RWPE2 (cell line): ENCODE results near the gene ENTR1.

ENCODE experiments used
- ATAC-seq: fragments of 200-7000 bp; cut with Tn5 transposase; 3 replicates; pipeline ENCODE4 v1.9.1; 2021; ENCODE audit warnings: low read depth
- DNase-seq: peaks from one replicate; pipeline ENCODE4 v3.0.0-alpha.2; 2020; ENCODE audit warnings: low spot score
- H3K27ac ChIP-seq: fragments of 450-650 bp; 2 replicates; pipeline ENCODE4 v1.5.1; 2017; ENCODE audit warnings: mild to moderate bottlenecking; ENCODE audit not compliant: poor library complexity, severe bottlenecking
- H3K27me3 ChIP-seq: fragments of 250-450 bp; sonication (Bioruptor Pico); 2 replicates; pipeline ENCODE4 v1.5.1; 2021; ENCODE audit warnings: mild to moderate bottlenecking, moderate library complexity; ENCODE audit not compliant: insufficient read depth, poor library complexity, severe bottlenecking
- H3K36me3 ChIP-seq: fragments of 250-450 bp; sonication (Bioruptor Pico); 2 replicates; pipeline ENCODE4 v1.5.1; 2020; ENCODE audit warnings: low read depth, mild to moderate bottlenecking, moderate library complexity
- H3K4me1 ChIP-seq: fragments of 250-450 bp; sonication (Bioruptor Pico); 2 replicates; pipeline ENCODE4 v1.5.1; 2021; ENCODE audit warnings: mild to moderate bottlenecking, moderate library complexity; ENCODE audit not compliant: insufficient read depth, poor library complexity, severe bottlenecking
- H3K4me3 ChIP-seq: fragments of 250-450 bp; sonication (Bioruptor Pico); 2 replicates; pipeline ENCODE4 v1.5.1; 2021; ENCODE audit warnings: mild to moderate bottlenecking, moderate library complexity; ENCODE audit not compliant: severe bottlenecking
- H3K9me3 ChIP-seq: fragments of 250-450 bp; sonication (Bioruptor Pico); 2 replicates; pipeline ENCODE4 v1.5.1; 2021; ENCODE audit warnings: mild to moderate bottlenecking, moderate library complexity; ENCODE audit not compliant: severe bottlenecking
- TF ChIP-seq, protein P1 (sequence below): fragments of 450-650 bp; IDR thresholded peaks from one replicate; pipeline ENCODE4 v1.5.1; 2017; ENCODE audit warnings: mild to moderate bottlenecking, moderate library complexity; ENCODE audit not compliant: poor library complexity, severe bottlenecking

Gene ENTR1

GRCh38 chr9:136359774-136360718, 50.4 kb downstream of the ENTR1 start:
- no peaks in the 10 kb centered on the region for H3K4me1 ChIP-seq
- no peaks in the 10 kb centered on the region for H3K36me3 ChIP-seq
- no peaks in the 10 kb centered on the region for H3K27me3 ChIP-seq
- DNase-seq, result no peak
- no peak overlapping the region for H3K4me3 ChIP-seq
- TF ChIP-seq, protein P1, sequence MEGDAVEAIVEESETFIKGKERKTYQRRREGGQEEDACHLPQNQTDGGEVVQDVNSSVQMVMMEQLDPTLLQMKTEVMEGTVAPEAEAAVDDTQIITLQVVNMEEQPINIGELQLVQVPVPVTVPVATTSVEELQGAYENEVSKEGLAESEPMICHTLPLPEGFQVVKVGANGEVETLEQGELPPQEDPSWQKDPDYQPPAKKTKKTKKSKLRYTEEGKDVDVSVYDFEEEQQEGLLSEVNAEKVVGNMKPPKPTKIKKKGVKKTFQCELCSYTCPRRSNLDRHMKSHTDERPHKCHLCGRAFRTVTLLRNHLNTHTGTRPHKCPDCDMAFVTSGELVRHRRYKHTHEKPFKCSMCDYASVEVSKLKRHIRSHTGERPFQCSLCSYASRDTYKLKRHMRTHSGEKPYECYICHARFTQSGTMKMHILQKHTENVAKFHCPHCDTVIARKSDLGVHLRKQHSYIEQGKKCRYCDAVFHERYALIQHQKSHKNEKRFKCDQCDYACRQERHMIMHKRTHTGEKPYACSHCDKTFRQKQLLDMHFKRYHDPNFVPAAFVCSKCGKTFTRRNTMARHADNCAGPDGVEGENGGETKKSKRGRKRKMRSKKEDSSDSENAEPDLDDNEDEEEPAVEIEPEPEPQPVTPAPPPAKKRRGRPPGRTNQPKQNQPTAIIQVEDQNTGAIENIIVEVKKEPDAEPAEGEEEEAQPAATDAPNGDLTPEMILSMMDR, result no peak
- ATAC-seq, result no peak
- no peaks in the 10 kb centered on the region for H3K9me3 ChIP-seq
- H3K27ac ChIP-seq, result no peak overlapping the region

DNA sequence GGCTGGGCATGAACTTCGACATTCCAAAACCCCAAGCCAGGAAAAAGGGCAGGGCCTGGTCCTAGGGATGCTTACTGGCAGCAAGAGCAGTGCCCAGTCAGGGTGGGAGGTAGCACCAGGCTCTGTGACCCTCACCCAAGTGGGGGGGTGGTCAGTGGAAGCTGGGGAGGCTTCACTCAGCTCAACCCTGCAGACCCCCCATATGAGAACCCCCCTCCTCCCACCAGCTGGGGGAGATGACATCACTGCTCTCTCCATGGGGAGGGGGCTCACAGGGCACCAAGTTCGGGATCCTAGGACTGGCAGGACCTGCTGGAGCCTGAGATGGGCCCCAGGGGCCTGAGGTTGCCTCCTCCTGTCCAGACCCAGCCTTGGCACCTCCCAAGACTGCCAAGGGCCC, 51.5 kb downstream of the ENTR1 start:
- Histone ChIP-seq H3K27ac (no peak overlapping the region), H3K36me3 (no peaks in the 10 kb centered on the region), H3K4me3 (no peak overlapping the region), H3K27me3 (no peaks in the 10 kb centered on the region), H3K4me1 (no peaks in the 10 kb centered on the region), H3K9me3 (no peaks in the 10 kb centered on the region)
- TF ChIP-seq, protein P1, result no peak
- ATAC-seq (no peak), DNase-seq (no peak)

DNA sequence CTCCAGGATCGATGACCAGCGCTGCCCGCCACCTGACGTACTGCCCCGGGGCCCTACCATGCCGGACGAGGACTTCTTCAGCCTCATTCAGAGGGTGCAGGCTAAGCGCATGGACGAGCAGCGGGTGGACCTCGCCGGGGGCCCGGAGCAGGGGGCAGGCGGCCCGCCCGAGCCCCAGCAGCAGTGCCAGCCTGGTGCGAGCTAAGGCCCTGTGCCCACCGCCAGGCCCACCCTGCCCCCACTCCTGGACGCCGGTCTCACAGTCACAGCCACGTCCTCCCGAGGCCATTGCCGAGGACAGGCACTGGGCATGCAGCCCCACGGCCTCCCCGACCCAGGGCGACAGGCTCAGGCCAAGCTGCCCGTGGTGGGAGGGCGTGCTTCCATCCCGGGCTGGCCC, 52.4 kb downstream of the ENTR1 start:
- Histone ChIP-seq H3K27me3 (no peaks in the 10 kb centered on the region), H3K4me3 (no peak overlapping the region), H3K4me1 (no peaks in the 10 kb centered on the region), H3K9me3 (no peaks in the 10 kb centered on the region), H3K36me3 (no peaks in the 10 kb centered on the region), H3K27ac (no peak overlapping the region)
- TF ChIP-seq, protein P1, result no peak
- ATAC-seq (no peak), DNase-seq (no peak)

DNA sequence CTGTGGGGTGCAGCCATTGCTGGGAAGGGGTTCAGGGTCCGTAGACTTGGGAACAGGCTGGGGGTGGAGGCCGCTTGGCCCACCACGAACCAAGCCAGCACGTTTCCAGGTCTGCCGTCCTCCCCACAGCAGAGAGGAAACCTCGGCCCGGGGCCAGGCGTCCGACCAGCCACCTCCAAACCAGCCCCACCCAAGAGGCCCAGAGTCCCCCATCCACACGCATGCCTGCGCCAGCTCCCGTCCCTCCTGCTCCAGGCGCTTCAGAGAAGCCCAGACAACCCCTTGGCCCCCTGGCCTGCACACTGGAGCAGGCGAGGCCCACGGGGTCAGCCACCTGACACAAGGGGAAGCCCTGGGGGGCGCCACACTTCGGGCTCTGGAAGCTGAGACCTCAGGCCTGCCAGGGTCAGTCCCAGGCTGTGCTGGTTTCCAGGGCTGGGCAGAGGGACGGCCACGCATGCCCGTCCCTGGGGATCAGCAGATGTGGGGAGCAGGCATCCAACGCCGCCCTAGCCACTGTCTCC, 53.1 kb downstream of the ENTR1 start:
- no peaks in the 10 kb centered on the region for H3K27me3 ChIP-seq
- no peak overlapping the region for H3K4me3 ChIP-seq
- DNase-seq (no peak), ATAC-seq (no peak)
- no peaks in the 10 kb centered on the region for H3K9me3 ChIP-seq
- TF ChIP-seq, protein P1, result no peak
- H3K36me3 ChIP-seq, result no peaks in the 10 kb centered on the region
- no peak overlapping the region for H3K27ac ChIP-seq
- H3K4me1 ChIP-seq, result no peaks in the 10 kb centered on the region
